Keratinocyte (primary cell): Measurements from ENCODE around the gene NAXE. TPM values are rescaled to one million over a fixed set of nuclear protein-coding genes. Genes with fewer than 3 reads are reported as not detected.
"Not testable (repeated sequence)": the region's sequence is repeated elsewhere in the genome, so short reads cannot be mapped to it uniquely, and the experiment has no call there.

Experiments
- DNase-seq: peaks from one replicate; pipeline ENCODE4 v3.0.0-alpha.2; 2011; ENCODE audit warnings: low read depth, missing footprints, low spot score
- FAIRE-seq: peaks from 2 replicates; lab custom pipeline; 2011; peaks lifted over from hg19 to GRCh38; lab: Jason Lieb, UNC
- H2AFZ ChIP-seq: 2 replicates; pipeline ENCODE4 v1.6.0; 2012; ENCODE audit warnings: low read length, control low read depth, inconsistent platforms; ENCODE audit not compliant: control insufficient read depth
- H3K27ac ChIP-seq: 2 replicates; pipeline ENCODE4 v1.5.1; 2011; ENCODE audit warnings: low read length; ENCODE audit not compliant: control insufficient read depth, insufficient read depth
- H3K27me3 ChIP-seq: 3 replicates; pipeline ENCODE4 v1.6.0; 2011; ENCODE audit warnings: low read length; ENCODE audit not compliant: control insufficient read depth, insufficient read depth; ENCODE audit errors: extremely low read depth
- H3K36me3 ChIP-seq, 2 experiments: 2 replicates in 1 of 2; 3 replicates in 1 of 2; pipeline ENCODE4 v1.5.1; 2011; ENCODE audit warnings: low read length in 2 of 2, mild to moderate bottlenecking in 1 of 2; ENCODE audit not compliant: control insufficient read depth in 2 of 2, insufficient read depth in 2 of 2; ENCODE audit errors: extremely low read depth in 1 of 2
- H3K4me1 ChIP-seq: 3 replicates; pipeline ENCODE4 v1.5.1; 2011; ENCODE audit warnings: low read length; ENCODE audit not compliant: control insufficient read depth, insufficient read depth; ENCODE audit errors: extremely low read depth
- H3K4me2 ChIP-seq: 3 replicates; pipeline ENCODE4 v1.6.0; 2011; ENCODE audit warnings: low read depth, low read length; ENCODE audit not compliant: control insufficient read depth, insufficient read depth; ENCODE audit errors: extremely low read depth
- H3K4me3 ChIP-seq, 3 experiments: fragments of 200-600 bp in 1 of 3; sonication (generic) in 1 of 3; 2 replicates in 2 of 3; 3 replicates in 1 of 3; pipeline ENCODE4 v1.5.1; 2011 to 2016; ENCODE audit warnings: low read length in 3 of 3, mild to moderate bottlenecking in 3 of 3, control low read depth in 2 of 3, inconsistent platforms in 1 of 3, low read depth in 1 of 3, mixed read lengths in 1 of 3, mixed run types in 1 of 3, moderate library complexity in 1 of 3; ENCODE audit not compliant: control insufficient read depth in 2 of 3, insufficient read depth in 2 of 3; ENCODE audit errors: extremely low read depth in 1 of 3
- H3K79me2 ChIP-seq: 2 replicates; pipeline ENCODE4 v1.6.0; 2012; ENCODE audit warnings: low read length; ENCODE audit not compliant: control insufficient read depth, insufficient read depth
- H3K9ac ChIP-seq: 3 replicates; pipeline ENCODE4 v1.6.0; 2011; ENCODE audit warnings: low read length; ENCODE audit not compliant: control insufficient read depth, insufficient read depth; ENCODE audit errors: extremely low read depth
- H3K9me1 ChIP-seq: 3 replicates; pipeline ENCODE4 v1.6.0; 2011; ENCODE audit warnings: low read length; ENCODE audit not compliant: control insufficient read depth, insufficient read depth; ENCODE audit errors: extremely low read depth
- H3K9me3 ChIP-seq: 2 replicates; pipeline ENCODE4 v1.5.1; 2012; ENCODE audit warnings: low read depth, low read length; ENCODE audit not compliant: control insufficient read depth
- H4K20me1 ChIP-seq: 3 replicates; pipeline ENCODE4 v1.6.0; 2011; ENCODE audit warnings: low read length; ENCODE audit not compliant: control insufficient read depth, insufficient read depth; ENCODE audit errors: extremely low read depth
- CTCF ChIP-seq, 3 experiments: IDR thresholded peaks in 1 of 3; conservative IDR thresholded peaks in 1 of 3; optimal IDR thresholded peaks in 1 of 3; 2 replicates in 2 of 3; 3 replicates in 1 of 3; pipeline versions ENCODE3 to v1.5.1; 2011; ENCODE audit warnings: low read length in 3 of 3, mild to moderate bottlenecking in 3 of 3, moderate library complexity in 2 of 3, control low read depth in 1 of 3, inconsistent platforms in 1 of 3; ENCODE audit not compliant: insufficient read depth in 2 of 3; ENCODE audit errors: extremely low read depth in 1 of 3
- EZH2 ChIP-seq: IDR thresholded peaks from one replicate; pipeline ENCODE4 v1.6.1; 2012; ENCODE audit warnings: inconsistent platforms, mild to moderate bottlenecking, low read length, moderate library complexity
- dilution Hi-C: fragments of 300-500 bp; cut with MboI; formaldehyde crosslinking; loops from one replicate; pipeline ENCODE4 v1.7.0; 2020; ENCODE audit warnings: low sequenced_read_pairs; ENCODE audit not compliant: extremely low pct_ligation_motif_present
- polyA plus RNA-seq, 5 experiments: library from polyadenylated mRNA; depleted of rRNA in 3 of 5; stranded (reverse) in 3 of 5; stranded (forward) in 1 of 5; unstranded in 1 of 5; fragments of >200 nt; gene quantifications; 1 replicate in 1 of 5; 2 replicates in 3 of 5; 3 replicates in 1 of 5; pipeline versions ENCODE4 v1.2.1 to v1.2.3, GENCODE V29; 2011 to 2012; ENCODE audit warnings: missing spikeins in 2 of 5, low read depth in 1 of 5, low replicate concordance in 1 of 5

The NAXE gene
- polyA plus RNA-seq, 1 donor (not counting 4 experiments of a cell fraction or from before 2014, with no cell fraction given): 74.7 TPM

GRCh38 chr1:156601892-156602291 lies 10.3 kb downstream of the NAXE start:
- H3K9me3 ChIP-seq: no peaks in the 10 kb centered on the region
- H3K9me1 ChIP-seq: no peaks in the 10 kb centered on the region
- DNase-seq (no peak), FAIRE-seq (no peak)
- no peaks in the 10 kb centered on the region for H3K27me3 ChIP-seq
- H3K4me3 ChIP-seq: peak overlapping the region; percentile 61 to 97 (median 96)
- no peaks in the 10 kb centered on the region for H4K20me1 ChIP-seq
- peak overlapping the region; percentile 98 for H3K9ac ChIP-seq
- peaks cover 28% of the 10 kb centered on the region for H3K4me1 ChIP-seq
- H3K79me2 ChIP-seq: peaks cover 25% of the 10 kb centered on the region
- peak overlapping the region; percentile 97 for H3K4me2 ChIP-seq
- dilution Hi-C loops: no loop called here
- H2AFZ ChIP-seq: peak overlapping the region; percentile 78
- H3K36me3 ChIP-seq: peaks cover 14 to 19% of the 10 kb centered on the region in 2 experiments
- peak overlapping the region; percentile 90 for H3K27ac ChIP-seq
- TF ChIP-seq EZH2 (no peak), CTCF (optimal IDR thresholded peaks at IDR 0.05 in 1 of 3, IDR thresholded peaks at IDR 0.05 in 1 of 3, conservative IDR thresholded peaks at IDR 0.05 in 1 of 3; ENCODE audit: extremely low read depth in 1 of 3, insufficient read depth in 2 of 3, low read length in 3 of 3) (no peak)

DNA sequence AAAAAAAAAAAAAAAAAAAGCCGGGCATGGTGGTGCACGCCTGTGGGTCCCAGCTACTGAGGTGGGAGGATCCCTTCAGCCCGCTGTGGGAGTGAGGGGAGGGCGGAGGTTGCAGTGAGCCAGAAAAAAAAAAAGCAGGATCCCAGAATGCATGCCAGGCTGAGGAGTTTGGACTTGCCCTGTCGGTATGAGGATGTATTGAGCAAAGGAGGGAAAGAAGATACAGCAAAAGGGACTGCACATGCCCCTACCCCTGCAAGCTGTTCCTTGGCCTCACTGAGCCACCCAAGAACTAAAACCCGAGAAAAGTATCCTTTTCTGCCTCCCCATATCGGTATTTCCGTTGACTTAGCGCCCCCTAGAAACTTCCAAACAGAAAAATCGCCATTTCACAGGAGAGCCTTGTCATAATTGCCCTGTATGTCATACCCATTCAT lies 11.0 kb downstream of the NAXE start:
- peaks cover 8 to 14% of the 10 kb centered on the region in 2 experiments for H3K36me3 ChIP-seq
- H3K4me3 ChIP-seq: peak overlapping the region in 2 of 3 experiments; percentile 18 to 34
- TF ChIP-seq CTCF (optimal IDR thresholded peaks at IDR 0.05 in 1 of 3, IDR thresholded peaks at IDR 0.05 in 1 of 3, conservative IDR thresholded peaks at IDR 0.05 in 1 of 3; ENCODE audit: extremely low read depth in 1 of 3, insufficient read depth in 2 of 3, low read length in 3 of 3) (peak; percentile 24 to 34 (median 33)), EZH2 (no peak)
- peak overlapping the region; percentile 97 for H3K4me2 ChIP-seq
- FAIRE-seq (peak; percentile 39), DNase-seq (no peak)
- dilution Hi-C loops: no loop called here
- peak overlapping the region; percentile 20 for H3K9ac ChIP-seq
- H3K27ac ChIP-seq: peak overlapping the region; percentile 49
- H3K9me3 ChIP-seq: no peaks in the 10 kb centered on the region
- peak overlapping the region; percentile 87 for H2AFZ ChIP-seq
- H4K20me1 ChIP-seq: no peaks in the 10 kb centered on the region
- H3K79me2 ChIP-seq: peaks cover 25% of the 10 kb centered on the region
- H3K4me1 ChIP-seq: peaks cover 28% of the 10 kb centered on the region
- H3K9me1 ChIP-seq: no peaks in the 10 kb centered on the region
- H3K27me3 ChIP-seq: no peaks in the 10 kb centered on the region

DNA sequence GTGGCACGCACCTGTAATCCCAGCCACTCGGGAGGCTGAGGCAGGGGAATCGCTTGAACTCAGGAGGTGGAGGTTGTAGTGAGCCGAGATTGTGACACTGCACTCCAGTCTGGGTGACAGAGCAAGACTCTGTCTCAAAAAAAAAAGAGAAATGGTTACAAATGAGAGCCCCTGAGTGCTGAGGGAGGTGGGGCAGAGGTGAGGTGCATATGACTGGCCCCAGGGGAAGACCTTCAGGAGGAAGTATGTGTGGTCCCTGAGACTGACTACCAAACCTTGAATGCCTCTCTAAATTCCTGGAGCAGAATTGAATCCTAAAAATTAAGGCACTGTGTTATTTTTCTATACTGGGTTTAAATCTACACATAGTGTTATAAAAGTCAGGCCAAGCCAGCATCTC lies 15.8 kb downstream of the NAXE start:
- H3K27me3 ChIP-seq, DNase-seq, H3K9ac ChIP-seq, H3K4me2 ChIP-seq, H3K79me2 ChIP-seq, H4K20me1 ChIP-seq, dilution Hi-C loops, H3K27ac ChIP-seq, H2AFZ ChIP-seq, H3K36me3 ChIP-seq, FAIRE-seq, H3K4me1 ChIP-seq, H3K9me1 ChIP-seq, H3K9me3 ChIP-seq, H3K4me3 ChIP-seq: not testable (repeated sequence)
